Activated naive CD4-positive, alpha-beta T cell treated with anti-CD3 and anti-CD28 coated beads, Interleukin-2, amount 50 U/mL, for 24 hours (primary cell): Measurements from ENCODE around the gene DNAL4.

Source experiments
- H3K27ac Mint-ChIP-seq: one replicate; pipeline ENCODE4 v1.8.0; 2021; ENCODE audit warnings: mild to moderate bottlenecking, mixed read lengths
- H3K27me3 Mint-ChIP-seq: one replicate; pipeline ENCODE4 v1.8.0; 2021; ENCODE audit warnings: mixed read lengths
- H3K36me3 Mint-ChIP-seq: one replicate; pipeline ENCODE4 v1.8.0; 2021; ENCODE audit warnings: mixed read lengths
- H3K4me1 Mint-ChIP-seq: one replicate; pipeline ENCODE4 v1.8.0; 2021; ENCODE audit warnings: mixed read lengths
- H3K4me3 Mint-ChIP-seq: one replicate; pipeline ENCODE4 v1.8.0; 2021; ENCODE audit warnings: mild to moderate bottlenecking, mixed read lengths
- H3K9me3 Mint-ChIP-seq: one replicate; pipeline ENCODE4 v1.8.0; 2021; ENCODE audit warnings: mixed read lengths

Gene DNAL4, protein sequence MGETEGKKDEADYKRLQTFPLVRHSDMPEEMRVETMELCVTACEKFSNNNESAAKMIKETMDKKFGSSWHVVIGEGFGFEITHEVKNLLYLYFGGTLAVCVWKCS

DNA sequence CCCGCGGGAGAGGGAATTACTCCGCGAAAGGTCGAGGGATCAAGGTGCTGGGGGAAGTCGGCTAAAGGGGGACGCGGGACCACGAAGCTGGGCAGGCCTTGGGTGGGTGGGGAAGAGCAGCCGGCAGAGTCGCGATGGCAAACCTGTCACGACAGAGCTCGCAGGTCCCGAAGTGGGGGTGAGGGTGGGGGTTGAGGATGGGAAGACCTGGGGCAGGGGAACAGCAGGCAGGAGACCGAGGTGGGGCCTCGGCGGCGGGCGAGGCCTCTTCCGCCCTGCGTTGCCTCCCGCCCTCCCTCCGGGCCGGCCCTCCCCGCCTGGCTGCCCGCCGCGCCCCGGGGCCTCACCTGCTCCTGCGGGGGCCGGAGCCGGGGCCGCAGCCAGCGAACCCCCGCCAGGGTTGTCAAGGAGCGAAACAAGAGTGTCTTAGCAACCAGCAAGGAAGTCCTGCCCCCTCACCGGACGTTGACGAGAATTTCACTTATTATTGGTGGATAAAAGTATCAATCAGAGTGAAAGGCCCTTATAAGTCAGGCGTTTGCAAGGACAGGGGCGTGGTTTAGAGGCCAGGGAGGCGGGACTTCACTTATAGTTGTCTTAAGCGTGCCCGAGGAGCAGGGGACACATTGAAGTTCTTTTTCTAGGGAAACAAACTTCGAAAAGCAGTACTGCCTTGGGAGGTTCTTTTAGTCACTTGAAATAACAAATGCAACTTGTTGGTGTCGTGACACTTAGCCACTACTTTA is at the start of gene DNAL4:
Gene DNAL4 (minus strand): TSS at position 423 of the 746 bp plus-strand sequence. CDS start 11,412 bp downstream, outside the sequence.
- H3K4me1 Mint-ChIP-seq: peaks cover 33% of the 10 kb centered on the region
- H3K27ac Mint-ChIP-seq: peak within 1 kb of the TSS; percentile 88

DNA sequence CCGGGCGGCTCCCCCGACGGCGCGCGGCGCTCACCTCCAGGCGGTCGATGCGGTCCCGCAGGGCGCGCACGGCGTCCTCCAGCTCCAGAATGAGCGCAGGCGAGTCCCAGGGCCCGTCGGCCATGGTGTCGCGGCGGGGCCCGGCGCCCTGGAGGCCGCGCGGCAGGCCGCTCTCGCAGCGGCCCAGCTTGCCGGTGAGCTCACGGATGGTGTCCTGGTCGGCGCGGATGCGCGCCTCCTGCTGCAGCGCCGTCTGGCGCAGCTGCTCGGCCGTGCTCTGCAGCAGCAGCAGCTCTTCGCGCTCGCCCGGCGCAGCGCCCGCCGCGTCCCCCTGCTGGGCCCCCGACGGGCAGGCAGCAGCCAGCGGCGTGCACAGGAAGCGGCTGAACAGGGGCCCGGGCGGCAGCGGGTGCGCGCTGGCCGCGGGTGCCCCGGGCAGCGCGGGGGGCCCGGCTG is 49.3 kb upstream of the DNAL4 start:
- peaks cover 1% of the 10 kb centered on the region for H3K27me3 Mint-ChIP-seq

More for the DNA sequence above, at the start of gene DNAL4:
- Mint-ChIP-seq H3K36me3 (no peaks in the 10 kb centered on the region), H3K4me3 (peak within 1 kb of the TSS; percentile 93), H3K27me3 (no peaks in the 10 kb centered on the region), H3K9me3 (no peaks in the 10 kb centered on the region)

DNA sequence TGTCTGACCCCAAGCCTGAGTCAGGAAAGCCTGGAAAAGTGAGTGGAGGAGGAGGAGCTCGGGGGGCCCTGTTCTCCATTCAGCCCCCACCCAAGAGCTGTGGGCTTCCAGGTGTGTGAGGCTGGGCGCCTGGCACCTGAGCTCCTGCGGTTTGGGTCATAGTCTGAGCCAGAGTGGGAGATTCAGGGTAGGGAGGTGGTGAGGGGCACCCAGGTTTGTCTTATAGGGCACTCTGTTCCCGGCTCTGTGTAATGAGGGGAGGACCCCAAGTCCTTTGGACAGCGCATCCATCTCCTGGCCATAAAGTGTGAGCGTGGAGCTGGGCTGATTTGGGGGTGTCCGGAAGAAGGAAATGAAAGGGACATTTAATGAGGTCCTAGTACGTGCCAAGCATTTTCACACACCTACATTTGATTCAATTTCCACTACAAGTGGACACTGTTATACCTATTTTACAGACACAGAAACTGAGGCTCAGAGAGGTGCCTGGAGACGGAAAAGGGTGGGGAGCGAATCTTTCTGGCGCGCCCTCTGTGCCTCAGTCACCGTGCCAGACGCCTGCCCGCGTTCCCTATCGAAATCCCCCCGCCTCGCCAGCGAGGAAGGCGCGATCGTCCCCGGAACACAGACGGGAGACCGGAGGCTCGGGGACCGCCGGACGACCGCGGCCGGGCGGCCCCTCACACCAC is 48.7 kb upstream of the DNAL4 start:
- Mint-ChIP-seq H3K27me3 (peaks cover 1% of the 10 kb centered on the region), H3K4me1 (peaks cover 35% of the 10 kb centered on the region), H3K9me3 (no peaks in the 10 kb centered on the region), H3K36me3 (no peaks in the 10 kb centered on the region), H3K4me3 (peak overlapping the region; percentile 89), H3K27ac (peak overlapping the region; percentile 70)

More for the DNA sequence above, 49.3 kb upstream of the DNAL4 start:
- Mint-ChIP-seq H3K4me1 (peaks cover 35% of the 10 kb centered on the region), H3K36me3 (no peaks in the 10 kb centered on the region), H3K4me3 (no peak overlapping the region), H3K27ac (no peak overlapping the region), H3K9me3 (no peaks in the 10 kb centered on the region)

DNA sequence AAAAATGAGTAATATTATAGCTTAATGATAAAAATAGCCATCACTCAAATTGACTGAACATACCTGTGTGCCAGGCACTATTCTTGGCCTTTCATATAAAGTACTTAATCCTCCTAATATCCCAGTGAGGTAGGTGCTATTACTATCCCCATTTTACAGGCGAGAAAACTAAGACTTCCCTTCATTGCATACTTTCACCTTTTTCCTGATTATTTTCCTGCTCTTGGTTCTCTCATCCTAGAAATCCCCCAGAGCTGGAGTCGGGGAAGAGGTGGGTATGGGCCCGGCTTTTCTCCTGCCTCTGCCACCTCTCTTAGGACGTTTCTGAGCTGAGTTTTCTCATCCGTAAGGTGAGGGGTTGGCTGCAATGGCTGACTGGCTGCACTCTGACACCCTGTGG is 47.7 kb upstream of the DNAL4 start:
- Mint-ChIP-seq H3K4me1 (peaks cover 37% of the 10 kb centered on the region), H3K9me3 (no peaks in the 10 kb centered on the region), H3K27me3 (peaks cover 1% of the 10 kb centered on the region), H3K4me3 (peak overlapping the region; percentile 23), H3K27ac (no peak overlapping the region), H3K36me3 (no peaks in the 10 kb centered on the region)

DNA sequence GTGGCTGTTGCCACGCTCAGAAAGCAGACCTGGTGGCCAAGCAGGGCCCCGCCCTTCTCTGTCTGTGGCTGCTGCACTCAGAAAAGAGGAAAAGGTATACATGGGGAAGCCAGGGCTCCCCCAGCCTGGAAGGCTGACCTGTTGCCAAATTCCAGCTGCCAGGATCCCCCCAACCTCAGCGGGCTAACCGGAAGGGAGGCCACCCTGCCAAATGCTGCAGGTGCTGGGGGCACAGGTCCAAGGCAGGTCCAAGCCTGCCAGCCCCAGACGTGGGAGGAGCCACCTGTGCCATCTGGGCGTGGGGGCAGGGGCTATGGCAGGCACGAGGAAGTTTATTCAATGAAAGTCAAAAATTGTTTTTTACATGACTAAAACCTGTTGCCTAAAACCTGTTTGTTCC is 47.3 kb upstream of the DNAL4 start:
- H3K9me3 Mint-ChIP-seq: no peaks in the 10 kb centered on the region

DNA sequence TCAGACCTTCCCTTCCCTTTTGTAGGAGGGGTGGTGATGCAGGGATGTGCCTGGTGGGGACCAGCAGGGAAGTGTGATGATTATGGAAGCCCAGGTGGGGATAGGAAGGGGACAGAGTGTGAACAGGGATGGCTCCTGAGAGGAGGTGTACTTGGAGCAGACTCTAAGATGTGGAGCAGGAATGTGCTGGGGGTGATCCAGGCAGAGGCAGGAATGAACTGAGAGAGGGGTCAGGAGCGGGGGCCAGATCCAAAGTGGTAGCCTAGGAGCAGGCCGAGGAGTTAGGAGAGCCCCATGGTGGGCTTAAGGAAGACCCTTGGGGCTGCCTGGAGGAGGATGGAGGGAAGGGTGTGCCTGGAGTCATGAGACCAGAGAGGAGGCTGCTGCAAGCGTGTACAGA is 46.2 kb upstream of the DNAL4 start:
- Mint-ChIP-seq H3K4me3 (no peak overlapping the region), H3K27ac (no peak overlapping the region), H3K4me1 (peaks cover 37% of the 10 kb centered on the region), H3K27me3 (peaks cover 1% of the 10 kb centered on the region), H3K36me3 (no peaks in the 10 kb centered on the region), H3K9me3 (no peaks in the 10 kb centered on the region)

More for the DNA sequence above, 47.3 kb upstream of the DNAL4 start:
- Mint-ChIP-seq H3K36me3 (no peaks in the 10 kb centered on the region), H3K27ac (no peak overlapping the region), H3K27me3 (peaks cover 1% of the 10 kb centered on the region), H3K4me3 (no peak overlapping the region), H3K4me1 (peaks cover 37% of the 10 kb centered on the region)

DNA sequence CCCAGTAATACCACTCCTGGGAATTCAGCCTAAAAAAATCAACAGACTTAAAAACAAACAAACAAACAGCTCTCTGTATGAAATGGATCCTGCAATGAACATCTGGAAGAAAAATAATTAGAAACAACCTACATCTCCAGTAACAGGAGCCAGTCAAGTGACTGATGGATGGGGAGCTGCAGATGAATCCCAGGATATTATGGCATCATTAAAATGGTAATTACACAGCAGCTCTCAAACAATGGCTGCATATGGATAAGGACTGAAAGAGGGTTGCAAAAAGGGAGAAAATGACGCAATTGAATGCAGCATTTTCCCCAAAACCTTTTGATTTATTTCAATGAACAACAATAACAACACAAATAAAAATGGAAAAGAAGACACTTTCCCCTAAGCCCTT is 45.7 kb upstream of the DNAL4 start:
- Mint-ChIP-seq H3K36me3 (no peaks in the 10 kb centered on the region), H3K9me3 (no peaks in the 10 kb centered on the region), H3K27ac (no peak overlapping the region), H3K27me3 (peaks cover 1% of the 10 kb centered on the region), H3K4me3 (no peak overlapping the region), H3K4me1 (peaks cover 37% of the 10 kb centered on the region)

DNA sequence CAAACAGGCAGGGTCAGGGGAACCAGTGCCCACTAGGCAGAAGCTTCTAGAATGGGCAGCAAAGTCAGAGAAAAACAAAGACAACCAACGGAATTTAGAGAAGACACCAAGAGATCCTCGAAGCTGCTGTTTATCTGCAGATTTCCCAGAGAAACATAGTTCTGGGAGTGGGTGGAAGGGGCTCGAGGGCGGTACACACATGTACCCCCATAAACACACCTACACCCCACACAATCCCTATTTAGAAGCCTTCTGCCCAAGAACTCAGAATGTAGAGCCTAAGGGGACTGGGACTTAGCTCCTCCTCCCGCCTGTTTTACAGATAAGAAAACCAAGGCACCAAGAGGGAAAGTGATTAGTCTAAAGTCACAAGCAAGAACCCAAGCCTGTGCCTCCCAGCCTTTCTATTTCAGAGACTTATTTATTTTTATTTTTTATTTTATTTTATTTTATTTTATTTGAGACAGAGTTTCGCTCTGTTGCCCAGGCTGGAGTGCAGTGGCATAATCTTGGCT is 43.5 kb upstream of the DNAL4 start:
- Mint-ChIP-seq H3K9me3 (no peaks in the 10 kb centered on the region), H3K4me3 (no peak overlapping the region), H3K27me3 (peaks cover 1% of the 10 kb centered on the region), H3K27ac (no peak overlapping the region), H3K4me1 (peaks cover 29% of the 10 kb centered on the region), H3K36me3 (no peaks in the 10 kb centered on the region)

DNA sequence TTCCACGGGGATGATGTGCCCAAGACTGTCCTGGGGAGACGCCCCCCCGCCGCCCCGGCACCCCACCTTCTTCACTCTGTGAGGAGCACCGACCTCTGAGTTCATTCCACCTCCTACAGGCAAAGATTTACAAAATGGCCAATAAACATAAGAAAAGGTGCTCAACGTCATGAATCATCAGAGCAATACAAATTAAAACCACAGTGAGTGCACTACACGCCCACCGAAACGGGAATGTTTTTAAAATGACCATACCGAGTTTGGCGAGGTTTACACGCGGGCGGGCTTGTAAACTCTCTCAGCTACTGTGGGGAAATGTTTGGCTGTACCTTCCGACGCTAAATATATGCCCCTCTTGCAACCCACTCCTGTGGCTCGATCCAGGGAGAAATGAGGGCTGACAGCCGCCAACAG is 42.0 kb upstream of the DNAL4 start:
- H3K9me3 Mint-ChIP-seq: no peaks in the 10 kb centered on the region
- no peaks in the 10 kb centered on the region for H3K36me3 Mint-ChIP-seq
- H3K27me3 Mint-ChIP-seq: no peaks in the 10 kb centered on the region
- peaks cover 19% of the 10 kb centered on the region for H3K4me1 Mint-ChIP-seq
- H3K4me3 Mint-ChIP-seq: no peak overlapping the region
- no peak overlapping the region for H3K27ac Mint-ChIP-seq

DNA sequence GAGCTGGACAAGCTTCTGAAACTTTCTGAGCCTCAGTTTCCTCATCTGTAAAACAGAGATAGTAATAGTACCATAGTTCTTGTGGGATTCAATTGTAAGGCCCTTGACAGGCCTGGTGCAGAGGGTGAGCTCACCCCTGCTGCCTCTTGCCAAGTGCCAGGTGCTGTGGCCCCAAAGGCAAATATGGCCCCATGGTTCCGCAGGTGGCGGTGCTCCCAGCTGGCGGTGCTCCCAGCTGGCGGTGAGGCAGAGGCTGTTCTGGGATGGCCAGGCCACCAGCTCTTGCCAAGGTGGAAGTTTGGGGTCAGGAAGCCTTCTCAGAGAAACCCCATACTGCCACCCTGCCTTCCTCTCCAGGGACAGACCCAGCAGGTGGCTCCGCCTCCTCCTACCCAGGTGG is 41.0 kb upstream of the DNAL4 start:
- no peaks in the 10 kb centered on the region for H3K9me3 Mint-ChIP-seq
- peaks cover 11% of the 10 kb centered on the region for H3K4me1 Mint-ChIP-seq
- H3K36me3 Mint-ChIP-seq: no peaks in the 10 kb centered on the region
- H3K27me3 Mint-ChIP-seq: no peaks in the 10 kb centered on the region
- H3K4me3 Mint-ChIP-seq: no peak overlapping the region
- no peak overlapping the region for H3K27ac Mint-ChIP-seq

DNA sequence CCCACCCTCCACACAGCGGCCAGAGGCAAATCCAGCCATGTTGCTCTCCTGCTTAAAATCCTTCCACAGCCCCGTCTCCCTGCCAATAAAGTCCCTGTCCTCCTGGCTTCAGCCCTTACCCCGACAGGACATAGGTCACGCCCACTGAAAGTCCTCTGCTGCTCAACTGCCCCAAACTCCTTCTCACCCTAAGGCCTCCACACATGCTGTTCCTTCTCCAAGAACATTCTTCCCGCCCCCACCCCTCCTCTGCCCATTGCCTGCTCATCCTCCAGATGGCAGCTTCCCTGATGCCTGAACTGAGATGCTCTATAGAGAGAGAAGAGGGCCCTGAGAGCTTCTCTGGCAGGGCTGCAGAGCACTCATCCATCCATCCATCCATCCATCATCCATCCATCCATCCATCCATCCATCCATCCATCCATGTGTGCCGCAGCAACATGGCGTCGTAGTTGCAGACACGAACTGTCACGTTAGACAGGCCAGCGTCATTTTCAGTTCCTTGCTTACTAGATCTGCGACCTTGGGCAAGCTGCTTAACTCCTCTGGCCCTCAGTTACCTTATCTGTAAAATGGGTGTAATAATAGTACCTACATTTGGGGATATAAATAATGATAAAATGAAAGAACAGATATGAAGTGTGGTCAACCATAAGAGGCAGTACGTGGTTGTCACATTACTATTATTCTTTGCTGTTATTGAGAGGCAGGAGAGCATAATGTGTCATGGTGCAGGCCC is 40.4 kb upstream of the DNAL4 start:
- Mint-ChIP-seq H3K4me3 (no peak overlapping the region), H3K27me3 (no peaks in the 10 kb centered on the region), H3K4me1 (peaks cover 6% of the 10 kb centered on the region), H3K27ac (no peak overlapping the region), H3K9me3 (no peaks in the 10 kb centered on the region), H3K36me3 (no peaks in the 10 kb centered on the region)

DNA sequence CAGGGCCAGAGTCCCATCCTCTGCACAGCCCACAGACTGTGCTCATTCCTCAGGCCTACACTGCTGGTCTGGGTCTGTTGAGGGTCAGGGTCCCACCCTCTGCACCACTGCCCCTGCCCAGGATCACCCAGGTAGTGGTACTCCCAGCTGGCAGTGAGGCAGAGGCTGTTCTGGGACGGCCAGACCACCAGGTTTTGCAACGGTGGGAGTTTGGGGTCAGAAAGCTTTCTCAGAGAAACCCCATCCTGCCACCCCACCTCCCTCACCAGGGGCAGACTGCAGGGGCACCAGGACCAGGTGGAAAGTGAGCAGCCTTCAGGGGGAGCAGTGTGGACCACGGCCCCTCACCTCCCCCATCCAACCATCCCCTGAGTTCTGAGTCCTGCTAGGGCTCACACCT is 39.1 kb upstream of the DNAL4 start:
- H3K4me3 Mint-ChIP-seq: no peak overlapping the region
- H3K36me3 Mint-ChIP-seq: no peaks in the 10 kb centered on the region
- H3K9me3 Mint-ChIP-seq: no peaks in the 10 kb centered on the region
- H3K4me1 Mint-ChIP-seq: peaks cover 3% of the 10 kb centered on the region
- H3K27me3 Mint-ChIP-seq: no peaks in the 10 kb centered on the region
- H3K27ac Mint-ChIP-seq: no peak overlapping the region

DNA sequence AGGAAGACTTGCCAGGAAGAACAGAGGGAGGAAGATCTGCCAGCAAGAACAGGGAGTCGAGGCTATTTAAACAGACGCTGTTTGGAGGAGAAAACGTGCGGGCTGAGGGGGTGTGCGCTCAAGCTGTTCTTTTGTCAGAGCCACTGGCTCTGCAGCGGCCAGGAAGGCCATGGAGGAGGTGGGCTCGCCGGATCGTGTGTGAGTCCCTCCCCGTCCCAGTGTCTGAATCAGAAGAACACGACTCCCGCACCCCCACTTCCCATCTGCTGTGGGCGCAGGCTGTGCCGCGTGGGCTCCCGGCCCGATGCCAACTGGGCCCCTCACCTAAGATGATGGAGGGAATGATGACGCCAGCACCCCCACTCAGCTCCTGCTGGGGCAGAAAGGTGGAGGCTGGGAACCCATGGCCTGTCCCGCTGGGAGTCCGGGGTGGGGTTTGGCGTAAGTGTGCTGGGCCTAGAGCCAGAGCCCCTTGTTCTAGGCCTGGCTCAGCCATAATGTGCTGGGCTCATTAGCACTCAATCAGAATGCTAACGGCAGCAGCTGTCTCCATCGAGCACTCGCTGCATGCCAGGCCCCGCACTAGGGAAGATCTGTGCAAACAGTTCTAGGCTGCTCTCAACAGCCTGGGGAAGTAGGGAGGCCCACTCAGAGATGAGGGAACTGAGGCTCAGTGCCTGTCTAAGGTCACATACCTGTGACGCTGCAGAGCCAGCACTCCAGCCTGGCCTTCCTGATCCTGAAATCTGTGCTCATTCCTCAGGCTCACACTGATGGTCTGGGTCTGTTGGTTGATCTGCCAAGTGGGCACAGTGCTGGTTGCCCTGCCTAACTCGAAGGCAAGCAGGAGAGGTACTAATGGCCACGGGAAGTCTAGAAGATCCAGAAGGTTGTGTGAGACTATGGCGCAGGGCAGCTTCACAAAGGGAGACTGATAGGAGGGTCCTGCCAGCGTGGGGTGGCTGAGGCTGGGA is 38.3 kb upstream of the DNAL4 start:
- no peak overlapping the region for H3K4me3 Mint-ChIP-seq
- no peaks in the 10 kb centered on the region for H3K27me3 Mint-ChIP-seq
- H3K4me1 Mint-ChIP-seq: peaks cover 2% of the 10 kb centered on the region
- H3K36me3 Mint-ChIP-seq: no peaks in the 10 kb centered on the region
- no peak overlapping the region for H3K27ac Mint-ChIP-seq
- no peaks in the 10 kb centered on the region for H3K9me3 Mint-ChIP-seq

DNA sequence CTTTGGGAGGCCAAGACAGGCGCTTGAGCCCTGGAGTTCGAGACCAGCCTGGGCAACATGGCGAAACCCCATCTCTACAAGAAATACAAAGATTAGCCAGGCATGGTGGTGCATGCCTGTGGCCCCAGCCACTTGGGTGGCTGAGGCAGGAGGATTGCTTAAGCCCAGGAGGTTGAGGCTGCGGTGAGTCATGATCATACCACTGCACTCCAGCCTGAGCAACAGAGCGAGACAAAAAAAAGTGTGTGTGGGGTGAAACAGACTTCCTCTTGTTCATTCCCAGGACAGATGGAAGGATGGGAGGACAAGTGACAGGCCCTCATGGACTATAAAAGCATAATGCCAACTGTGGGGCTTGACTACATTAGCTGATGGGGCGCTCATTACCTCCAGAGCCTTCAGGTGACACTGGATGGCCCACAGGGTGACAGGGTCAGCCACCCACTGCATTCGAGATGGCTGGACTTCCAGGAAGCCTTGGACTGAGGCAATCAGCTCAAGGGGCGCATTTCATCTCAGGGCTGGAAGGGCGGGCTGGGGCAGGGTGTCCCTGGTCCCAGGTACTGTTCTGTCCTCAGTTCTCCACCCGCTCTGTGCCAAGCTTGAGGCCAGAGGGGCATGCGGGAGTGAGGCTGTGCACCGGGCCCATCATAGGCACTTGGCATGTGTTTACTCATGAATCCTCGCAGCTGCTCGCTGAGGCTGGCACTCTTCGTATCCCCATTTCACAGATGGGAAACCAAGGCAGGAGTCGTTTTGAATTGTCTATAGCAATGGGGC is 37.4 kb upstream of the DNAL4 start:
- Mint-ChIP-seq H3K27ac (no peak overlapping the region), H3K36me3 (no peaks in the 10 kb centered on the region), H3K4me1 (no peaks in the 10 kb centered on the region), H3K9me3 (no peaks in the 10 kb centered on the region), H3K4me3 (no peak overlapping the region), H3K27me3 (no peaks in the 10 kb centered on the region)
